ENCODE measurements around the gene SLC25A28.
"Not testable (repeated sequence)": the region's sequence is repeated elsewhere in the genome, so short reads cannot be mapped to it uniquely, and the experiment has no call there.

Gene SLC25A28

DNA sequence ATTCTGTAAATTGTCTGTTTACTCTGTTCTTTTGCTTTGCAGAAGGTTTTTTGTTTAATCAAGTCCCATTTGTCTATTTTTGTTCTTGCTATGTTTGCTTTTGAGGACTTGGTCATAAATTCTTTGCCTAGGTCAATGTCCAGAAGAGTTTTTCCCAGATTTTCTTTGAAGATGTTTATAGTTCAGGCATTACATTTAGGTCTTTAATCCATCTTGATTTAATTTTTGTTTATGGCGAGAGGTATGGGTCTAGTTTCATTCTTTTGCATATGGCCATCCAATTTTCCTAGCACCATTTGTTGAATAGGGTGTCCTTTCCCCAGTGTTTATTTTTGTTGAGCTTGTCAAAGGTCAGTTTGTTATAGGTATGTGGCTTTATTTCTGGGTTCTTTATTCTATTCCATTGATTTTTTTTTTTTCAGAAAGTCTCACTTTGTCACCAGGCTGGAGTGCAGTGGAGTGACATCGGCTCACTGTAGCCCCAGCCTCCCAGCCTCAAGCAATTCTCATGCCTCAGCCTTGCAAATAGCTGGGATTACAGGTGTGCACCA, 27.4 kb upstream of the SLC25A28 start:
- no peak overlapping the region for H3K27ac ChIP-seq
- TF ChIP-seq, protein P1, sequence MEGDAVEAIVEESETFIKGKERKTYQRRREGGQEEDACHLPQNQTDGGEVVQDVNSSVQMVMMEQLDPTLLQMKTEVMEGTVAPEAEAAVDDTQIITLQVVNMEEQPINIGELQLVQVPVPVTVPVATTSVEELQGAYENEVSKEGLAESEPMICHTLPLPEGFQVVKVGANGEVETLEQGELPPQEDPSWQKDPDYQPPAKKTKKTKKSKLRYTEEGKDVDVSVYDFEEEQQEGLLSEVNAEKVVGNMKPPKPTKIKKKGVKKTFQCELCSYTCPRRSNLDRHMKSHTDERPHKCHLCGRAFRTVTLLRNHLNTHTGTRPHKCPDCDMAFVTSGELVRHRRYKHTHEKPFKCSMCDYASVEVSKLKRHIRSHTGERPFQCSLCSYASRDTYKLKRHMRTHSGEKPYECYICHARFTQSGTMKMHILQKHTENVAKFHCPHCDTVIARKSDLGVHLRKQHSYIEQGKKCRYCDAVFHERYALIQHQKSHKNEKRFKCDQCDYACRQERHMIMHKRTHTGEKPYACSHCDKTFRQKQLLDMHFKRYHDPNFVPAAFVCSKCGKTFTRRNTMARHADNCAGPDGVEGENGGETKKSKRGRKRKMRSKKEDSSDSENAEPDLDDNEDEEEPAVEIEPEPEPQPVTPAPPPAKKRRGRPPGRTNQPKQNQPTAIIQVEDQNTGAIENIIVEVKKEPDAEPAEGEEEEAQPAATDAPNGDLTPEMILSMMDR (conservative IDR thresholded peaks at IDR 0.05) = no peak

DNA sequence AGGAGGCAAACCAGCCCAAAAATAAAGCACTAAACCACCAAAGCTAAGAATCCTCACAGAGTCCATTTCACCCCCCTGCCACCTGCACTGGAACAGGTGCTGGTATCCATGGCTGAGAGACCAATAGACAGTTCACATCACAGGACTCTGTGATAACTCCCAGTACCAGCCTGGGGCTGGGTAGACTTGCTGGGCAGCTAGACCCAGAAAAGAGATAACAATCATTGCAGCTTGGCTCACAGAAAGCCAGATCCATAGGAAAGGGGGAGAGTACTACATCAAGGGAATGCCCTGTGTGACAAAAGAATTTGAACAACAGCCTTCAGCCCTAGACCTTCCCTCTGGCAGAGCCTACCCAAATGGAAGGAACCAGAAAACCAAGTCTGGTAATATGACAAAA, 13.6 kb upstream of the SLC25A28 start:
- H3K27ac ChIP-seq = no peak overlapping the region
- TF ChIP-seq, protein P1 (conservative IDR thresholded peaks at IDR 0.05) = no peak

- H3K27ac ChIP-seq = no peak overlapping the region
- TF ChIP-seq, protein P1 (conservative IDR thresholded peaks at IDR 0.05) = no peak
Measured at GRCh38 chr10:99631496-99631895, 11.3 kb upstream of the SLC25A28 start.

GRCh38 chr10:99630991-99631390, 10.8 kb upstream of the SLC25A28 start:
- H3K27ac ChIP-seq = no peak overlapping the region; the same call in 1 of the 2 replicates

DNA sequence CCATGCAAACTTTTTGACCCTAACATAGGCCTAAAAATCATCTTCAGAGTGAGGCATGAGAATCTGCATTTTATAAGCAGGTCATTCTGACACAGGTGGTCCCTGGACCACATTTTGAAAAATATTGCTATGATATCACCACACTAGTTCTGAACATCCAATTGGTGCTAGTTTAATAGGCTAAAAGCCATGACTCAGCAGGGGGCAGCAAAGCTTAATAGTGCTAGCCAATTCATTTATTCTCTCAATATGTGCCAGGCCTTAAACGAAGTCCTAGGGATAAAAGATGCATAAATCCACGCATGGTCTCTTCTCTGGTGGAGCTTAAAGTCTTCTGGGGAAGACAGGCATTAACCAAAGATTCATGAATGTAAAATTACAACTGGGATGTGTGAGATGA, 10.2 kb upstream of the SLC25A28 start:
- TF ChIP-seq, protein P1 (conservative IDR thresholded peaks at IDR 0.05) = peak; percentile 78
- H3K27ac ChIP-seq = no peak overlapping the region; the same call in 1 of the 2 replicates

More at GRCh38 chr10:99630991-99631390, 10.8 kb upstream of the SLC25A28 start:
- TF ChIP-seq, protein P1 (conservative IDR thresholded peaks at IDR 0.05) = no peak

DNA sequence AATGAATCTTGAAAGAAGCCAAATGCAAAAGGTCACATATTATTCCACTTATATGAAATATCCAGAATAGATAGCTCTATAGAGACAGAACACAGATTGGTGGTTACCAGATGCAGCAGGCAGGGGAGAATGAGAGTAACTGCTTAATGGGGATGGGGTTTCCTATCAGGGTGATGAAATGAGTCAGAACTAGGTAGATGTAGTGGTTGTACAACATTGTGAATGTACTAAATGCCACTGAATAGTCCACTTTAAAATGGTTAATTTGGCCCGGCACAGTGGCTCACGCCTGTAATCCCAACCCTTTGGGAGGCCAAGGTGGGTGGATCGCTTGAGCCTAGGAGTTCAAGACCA, 9.4 kb upstream of the SLC25A28 start:
- no peak overlapping the region for H3K27ac ChIP-seq
- TF ChIP-seq, protein P1 (conservative IDR thresholded peaks at IDR 0.05) = no peak

- H3K27ac ChIP-seq = no peak overlapping the region
- TF ChIP-seq, protein P1 (conservative IDR thresholded peaks at IDR 0.05) = no peak
Measured at GRCh38 chr10:99628923-99629624, 8.8 kb upstream of the SLC25A28 start.

GRCh38 chr10:99625124-99625523, 4.9 kb upstream of the SLC25A28 start:
- not testable (repeated sequence) for H3K27ac ChIP-seq
